Urothelium cell line (cell line): ENCODE measurements around the gene METTL18.
A peak's percentile ranks its signal among the peaks of the same experiment; 100 is the strongest.

Source experiments
- DNase-seq: peaks from one replicate; pipeline ENCODE4 v3.0.0; 2011; ENCODE audit warnings: low spot score, mixed read lengths
- FAIRE-seq: peaks from 2 replicates; lab custom pipeline; 2011; peaks lifted over from hg19 to GRCh38; lab: Jason Lieb, UNC

The METTL18 gene

DNA sequence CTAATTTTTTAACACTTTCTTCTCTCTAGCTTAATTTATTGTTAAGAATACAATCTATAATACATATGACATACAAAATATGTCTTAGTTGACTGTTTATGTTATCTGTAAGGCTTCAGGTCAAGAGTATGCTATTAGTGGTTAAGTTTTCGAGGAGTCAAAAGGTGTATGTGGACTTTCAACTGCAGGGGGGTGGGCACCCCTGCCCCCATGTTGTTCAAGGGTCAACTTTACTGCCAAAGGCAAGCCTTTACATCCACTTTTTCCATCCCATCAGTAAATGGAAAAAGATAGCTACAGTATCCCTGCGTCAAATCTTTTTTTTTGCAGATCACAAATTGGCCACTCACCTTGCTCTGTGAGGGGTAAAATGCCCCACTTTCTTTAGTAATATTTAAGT is 6.3 kb downstream of the METTL18 start:
- FAIRE-seq (no peak), DNase-seq (no peak)

DNA sequence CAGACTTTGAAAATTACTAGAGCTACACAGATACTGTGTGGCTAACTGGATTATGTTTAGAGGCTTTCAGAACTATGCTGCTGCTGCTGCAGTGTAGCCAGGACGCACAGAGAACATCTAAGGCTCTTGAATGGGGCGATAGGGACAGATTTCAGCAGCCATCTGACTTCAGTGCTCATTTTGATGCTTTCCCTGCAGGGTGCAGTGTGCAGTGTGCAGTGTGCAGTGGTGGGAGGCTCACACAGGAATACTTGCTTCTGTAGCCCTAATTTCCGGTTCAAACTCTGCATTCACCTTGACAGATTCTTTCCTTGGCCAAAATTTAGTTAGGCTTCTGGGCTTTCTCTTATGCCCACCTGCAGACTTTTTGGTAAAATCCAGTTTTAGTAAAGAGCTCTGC is 7.7 kb downstream of the METTL18 start:
- FAIRE-seq (no peak), DNase-seq (no peak)

DNA sequence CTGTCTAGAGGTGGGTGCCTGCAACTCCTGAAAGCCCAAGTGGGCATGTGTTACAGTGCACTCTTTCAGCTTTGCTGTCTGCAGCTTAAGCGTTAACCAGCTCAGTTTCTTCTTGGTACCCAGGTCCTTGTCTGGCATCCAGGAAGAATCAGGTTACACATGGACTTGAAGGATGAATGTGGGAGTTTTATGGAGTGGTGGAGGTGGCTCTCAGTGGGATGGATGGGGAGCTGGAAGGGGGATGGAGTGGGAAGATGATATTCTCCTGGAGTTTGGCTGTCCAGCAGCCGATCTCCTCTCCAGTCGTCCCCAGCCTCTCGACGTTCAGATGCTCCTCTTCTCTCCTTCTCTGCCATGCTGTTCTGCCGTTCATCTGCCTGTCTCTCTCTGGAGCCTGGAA is 9.4 kb downstream of the METTL18 start:
- no peak for DNase-seq
- no peak for FAIRE-seq

DNA sequence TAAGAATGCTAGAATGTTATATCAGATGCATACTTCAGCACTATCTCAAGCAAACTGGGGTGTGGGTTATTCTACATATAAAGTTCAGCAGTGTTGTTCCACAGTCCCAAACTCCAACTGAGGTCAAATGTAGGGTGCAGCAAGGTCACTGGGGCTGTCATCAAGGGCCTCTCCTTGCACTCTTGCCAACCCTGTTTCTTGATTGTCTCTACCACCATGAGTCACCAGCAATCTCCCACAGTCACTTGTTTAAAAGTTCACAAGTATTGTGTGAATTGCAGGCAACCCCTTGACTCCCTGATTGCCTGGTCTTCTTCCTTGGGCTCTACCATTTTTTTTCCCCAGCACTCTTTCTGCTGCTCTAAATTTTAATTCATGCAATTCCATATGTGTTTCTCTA is 10.6 kb downstream of the METTL18 start:
- DNase-seq (no peak), FAIRE-seq (no peak)

DNA sequence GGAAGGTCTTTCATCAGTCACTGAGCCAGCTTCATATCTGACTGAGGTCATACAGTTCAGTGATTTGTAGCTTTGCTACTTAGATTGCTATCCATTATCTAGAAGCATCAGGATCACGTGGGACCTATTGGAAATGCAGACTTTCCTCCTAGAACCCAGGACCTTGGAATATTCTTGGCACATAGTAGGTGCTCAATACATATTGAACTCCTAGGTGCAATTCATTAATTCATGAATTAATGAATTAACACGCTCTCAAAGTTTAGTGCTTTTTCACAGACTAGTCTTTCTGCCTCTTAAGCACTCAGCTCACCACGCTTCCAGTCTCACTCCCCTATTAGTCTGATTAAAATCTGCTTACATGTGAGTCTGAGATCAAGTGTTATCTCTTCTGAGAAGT is 12.1 kb downstream of the METTL18 start:
- FAIRE-seq (no peak), DNase-seq (no peak)

DNA sequence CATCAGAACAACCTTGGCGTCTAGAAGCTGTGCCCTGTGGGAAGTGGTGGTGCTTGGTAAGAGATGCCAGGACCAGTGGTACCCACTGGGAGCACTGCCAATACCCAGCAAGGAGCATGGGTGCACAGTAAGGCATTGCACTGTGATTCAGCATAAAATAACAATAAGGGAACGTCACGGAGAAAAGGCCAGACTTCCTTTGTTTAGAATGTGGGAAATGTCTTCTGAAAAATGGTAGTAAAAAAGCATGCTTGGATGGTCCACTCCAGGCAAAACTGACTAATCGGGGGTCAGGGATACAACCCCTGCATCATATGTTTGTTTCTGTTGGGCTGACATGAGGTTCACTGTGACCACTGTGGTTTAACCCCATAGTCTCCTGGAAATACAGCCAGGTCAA is 14.7 kb downstream of the METTL18 start:
- peak; percentile 33 for DNase-seq
- no peak for FAIRE-seq

DNA sequence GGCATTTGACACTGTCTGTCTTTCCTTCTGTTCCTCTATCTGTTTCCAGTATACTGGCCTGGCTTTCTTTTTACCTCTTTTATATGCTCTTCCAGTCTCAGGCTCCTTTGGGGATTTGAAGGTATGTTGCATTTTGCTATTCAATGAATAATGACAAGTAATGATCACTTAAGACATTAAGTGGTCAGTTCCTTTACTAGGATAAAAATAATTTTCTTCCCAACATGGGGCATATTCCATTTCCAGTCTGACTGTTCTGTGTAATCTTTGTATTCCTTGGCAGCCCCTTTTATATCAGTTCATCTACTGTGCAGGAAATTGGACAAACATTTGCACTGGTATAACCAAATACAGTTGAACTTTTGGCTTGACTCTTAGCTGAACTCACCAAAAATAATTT is 15.6 kb downstream of the METTL18 start:
- no peak for FAIRE-seq
- no peak for DNase-seq

DNA sequence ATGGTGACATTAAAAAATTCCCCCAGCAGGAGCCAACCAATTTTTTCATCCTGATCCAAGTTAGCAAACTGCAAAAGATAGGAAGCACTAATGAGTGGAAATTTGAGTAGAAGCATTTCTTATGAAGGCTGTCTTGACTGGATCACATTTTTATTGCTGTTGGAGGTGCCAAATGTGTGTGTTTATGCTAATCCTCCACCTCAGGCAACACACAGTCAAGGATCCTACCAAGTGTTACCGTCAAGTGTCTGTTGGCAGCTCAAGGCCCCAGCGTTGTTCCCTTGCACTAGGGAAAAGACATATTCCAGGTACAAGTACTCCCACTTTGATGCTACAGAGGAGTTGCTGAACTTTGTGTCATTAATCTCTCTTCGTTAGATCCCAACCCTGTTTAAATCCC is 18.3 kb downstream of the METTL18 start:
- DNase-seq (no peak), FAIRE-seq (no peak)

DNA sequence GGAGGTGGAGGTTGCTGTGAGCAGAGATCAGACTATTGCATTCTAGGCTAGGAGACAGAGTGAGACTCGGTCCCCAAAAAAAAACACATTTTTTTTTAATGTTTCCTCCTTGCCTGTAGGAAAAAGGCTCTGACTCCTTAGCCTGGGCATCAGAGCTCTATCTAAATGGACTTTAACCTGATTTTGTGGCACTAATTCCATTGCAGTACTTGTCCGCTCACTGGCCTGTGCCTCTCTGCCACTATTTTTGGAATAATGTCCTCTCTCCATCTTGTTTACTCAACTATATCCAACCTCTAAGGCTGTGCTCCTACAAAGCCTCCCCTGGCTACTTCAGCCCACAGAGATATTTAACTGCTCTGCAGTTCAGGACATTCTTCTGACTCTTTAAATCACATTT is 26.5 kb downstream of the METTL18 start:
- FAIRE-seq: no peak

DNA sequence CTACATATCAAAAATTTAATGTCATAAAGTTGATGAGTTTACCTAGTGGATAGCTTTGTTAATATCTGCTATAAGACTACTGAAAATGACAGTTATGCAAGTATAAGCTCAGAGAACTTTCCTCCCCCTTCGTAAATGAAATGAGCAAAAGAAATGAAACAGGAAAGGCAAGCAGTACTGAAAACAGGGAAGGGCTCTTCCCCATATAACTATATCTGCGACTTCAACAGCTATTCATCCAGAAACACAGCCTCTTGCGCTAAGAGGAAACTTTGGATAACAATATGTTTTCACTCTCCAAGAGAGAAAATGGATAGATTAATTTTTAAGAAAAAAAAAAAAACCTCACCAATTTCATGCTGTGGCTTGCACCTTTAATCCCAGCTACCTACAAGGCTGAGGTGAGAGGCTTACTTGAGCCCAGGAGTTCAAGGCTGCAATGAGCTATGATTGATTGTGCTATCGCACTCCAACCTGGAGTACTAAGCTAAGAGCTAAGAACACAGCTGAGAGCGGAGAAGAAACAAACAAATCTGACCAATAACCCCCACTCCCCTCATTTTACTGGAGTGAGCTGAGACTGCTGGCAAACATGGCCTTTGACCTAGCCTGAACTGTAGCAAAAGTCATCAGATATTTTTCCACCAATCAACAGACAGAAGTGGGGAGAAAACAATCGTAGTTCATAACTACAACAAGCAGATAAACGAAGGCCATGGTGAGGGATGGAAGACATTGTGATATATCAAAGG is 29.0 kb downstream of the METTL18 start:
- DNase-seq: no peak
- no peak for FAIRE-seq

More for the DNA sequence above, 26.5 kb downstream of the METTL18 start:
- DNase-seq: no peak

DNA sequence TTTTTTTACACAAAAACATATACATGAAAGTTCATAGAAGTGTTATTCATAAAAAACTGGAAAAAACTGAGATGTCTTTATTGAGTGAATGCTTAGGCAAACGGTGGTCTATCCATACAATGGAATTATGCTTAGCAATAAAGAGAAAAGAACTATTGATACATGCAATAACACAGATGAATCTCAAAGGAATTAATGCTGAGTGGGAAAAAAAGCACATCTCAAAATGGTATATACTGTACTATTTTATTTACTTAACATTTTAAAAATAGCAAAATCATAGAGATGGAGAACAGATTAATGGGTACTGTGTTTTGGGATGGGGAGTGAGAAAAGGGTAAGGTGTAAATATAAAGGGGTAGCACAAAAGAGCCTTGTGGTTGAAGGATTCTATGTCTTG is 29.8 kb downstream of the METTL18 start:
- no peak for DNase-seq
- FAIRE-seq: no peak

DNA sequence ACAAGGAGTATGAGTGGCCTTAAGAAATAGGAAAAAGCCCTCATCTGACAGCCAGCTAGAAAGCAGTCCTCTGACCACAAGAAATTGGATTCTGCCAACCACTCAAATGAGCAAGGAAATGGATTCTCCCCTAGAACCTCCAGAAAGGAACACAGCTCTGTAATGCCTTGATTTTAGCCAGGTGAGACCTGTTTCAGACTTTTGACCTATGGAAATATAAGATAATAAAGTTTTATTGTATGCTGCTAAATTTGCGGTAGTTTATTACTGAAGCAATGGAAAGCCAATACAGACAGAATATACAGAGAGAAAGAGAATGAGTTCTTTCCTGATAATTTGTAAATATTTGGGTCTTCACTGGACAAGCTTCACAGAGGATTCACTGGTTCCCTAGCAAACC is 32.0 kb downstream of the METTL18 start:
- FAIRE-seq: no peak
- no peak for DNase-seq

DNA sequence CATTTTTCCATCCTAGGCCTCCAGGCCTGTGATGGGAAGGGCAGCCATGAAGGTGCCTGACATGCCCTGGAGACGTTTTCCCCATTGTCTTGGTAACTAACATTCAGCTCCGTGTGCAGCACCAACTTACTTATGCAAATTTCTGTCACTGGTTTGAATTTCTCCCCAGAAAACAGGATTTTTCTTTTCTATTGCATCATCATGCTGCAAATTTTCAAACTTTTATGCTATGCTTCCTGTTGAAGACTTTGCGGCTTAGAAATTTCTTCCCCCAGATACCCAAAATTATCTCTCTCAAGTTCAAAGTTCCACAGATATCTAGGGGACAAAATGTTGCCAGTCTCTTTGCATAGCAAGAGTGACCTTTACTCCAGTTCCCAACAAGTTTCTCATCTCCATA is 35.7 kb downstream of the METTL18 start:
- DNase-seq: no peak
- no peak for FAIRE-seq

DNA sequence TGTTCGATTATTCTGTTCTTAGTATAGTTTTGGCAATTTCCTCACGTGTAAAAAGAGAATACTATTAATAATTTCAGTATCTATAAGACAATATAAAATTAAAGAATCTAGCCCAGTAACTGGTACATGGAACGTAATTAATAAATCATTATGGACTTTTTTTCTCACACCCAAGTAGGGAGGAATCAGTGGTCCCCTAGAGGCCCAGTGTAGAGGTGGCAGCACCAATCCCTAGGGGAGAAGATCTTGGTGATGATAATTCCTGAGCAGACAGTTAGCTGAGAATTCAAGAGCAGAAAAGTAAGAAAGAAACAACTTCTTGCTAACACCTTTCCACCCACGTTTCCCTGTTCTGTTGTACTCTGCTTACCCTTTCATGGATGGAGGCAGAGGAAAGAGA is 41.2 kb downstream of the METTL18 start:
- FAIRE-seq: no peak
- no peak for DNase-seq

DNA sequence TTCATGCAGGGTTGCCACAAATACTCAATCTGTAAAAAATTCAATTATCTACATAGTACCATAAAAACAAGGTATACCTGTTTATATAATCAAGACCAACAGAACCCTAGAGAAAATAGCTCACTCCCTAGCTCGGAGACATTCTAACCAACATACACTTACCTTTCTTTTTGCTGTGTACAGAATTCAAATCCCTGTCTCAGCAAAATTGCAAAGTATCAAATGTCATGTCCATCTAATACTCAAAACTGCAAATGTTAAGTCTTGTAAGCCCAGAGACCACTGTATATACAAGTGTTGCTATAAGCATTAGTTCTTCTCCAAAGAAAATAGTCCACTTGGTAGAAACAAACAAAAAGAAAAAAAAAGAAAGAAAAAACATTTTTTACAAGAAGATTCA is 44.7 kb downstream of the METTL18 start:
- no peak for FAIRE-seq
- DNase-seq: no peak

DNA sequence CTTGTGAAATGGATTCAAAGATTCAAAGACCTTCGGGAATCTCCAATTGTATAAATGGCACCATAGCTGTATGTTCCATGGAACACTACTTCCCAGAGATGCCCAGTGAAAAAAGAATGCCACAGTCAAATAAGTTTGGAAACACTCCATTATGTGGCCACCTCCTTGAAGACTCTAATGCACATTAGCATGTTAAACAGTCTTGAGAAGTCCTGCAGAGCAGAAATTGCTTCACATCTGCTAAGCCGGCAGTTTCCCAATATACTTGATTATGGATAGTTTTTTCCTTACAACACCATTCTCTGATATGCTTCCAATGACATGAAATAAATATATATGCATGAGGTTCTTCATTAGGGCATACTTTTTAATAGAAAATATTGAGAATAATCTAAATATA is 48.2 kb downstream of the METTL18 start:
- DNase-seq (no peak), FAIRE-seq (no peak)

DNA sequence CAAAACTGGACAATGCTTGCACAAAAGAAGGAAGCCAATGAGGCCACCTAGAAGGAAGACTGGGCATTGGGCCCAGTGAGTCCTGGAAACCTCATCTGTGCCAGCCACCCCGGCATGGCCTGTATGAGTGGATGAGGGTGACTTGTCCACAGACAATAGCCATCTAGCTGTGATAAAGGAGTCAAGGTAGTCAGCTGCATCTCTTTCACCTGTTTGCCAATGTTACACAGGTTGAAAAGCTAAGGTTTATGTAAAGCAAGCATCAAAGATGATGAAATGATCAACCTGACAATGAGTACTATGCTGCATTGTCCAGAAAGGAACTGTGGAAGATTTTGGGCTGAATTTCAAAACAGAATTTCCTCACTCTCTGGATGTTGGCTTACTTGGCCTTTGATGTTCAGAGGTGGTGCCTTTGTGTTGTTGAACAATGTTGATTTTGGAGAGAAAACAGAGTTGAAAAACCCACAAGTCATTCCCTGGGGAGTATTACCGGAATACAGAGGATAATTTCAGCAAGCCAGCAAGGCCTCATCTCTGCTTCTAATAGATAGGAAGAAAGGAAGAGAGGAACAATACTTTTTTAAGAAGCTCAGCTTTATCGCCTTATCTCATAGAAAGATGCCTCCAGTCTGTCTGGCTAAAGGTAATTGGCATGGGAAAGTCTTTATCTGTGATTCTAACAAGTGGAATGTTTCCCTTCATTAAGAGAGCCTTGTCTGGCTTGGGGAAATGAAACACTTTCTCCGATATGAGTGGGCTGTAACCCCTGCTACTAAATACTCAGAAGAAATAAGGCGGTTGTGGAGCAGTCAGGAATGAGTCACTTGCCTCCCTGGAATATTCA is 49.5 kb downstream of the METTL18 start:
- no peak for DNase-seq
- no peak for FAIRE-seq
